GM23338 (cell line): ENCODE measurements around the gene CIDEA. TPM values are rescaled to one million over a fixed set of nuclear protein-coding genes. Genes with fewer than 3 reads are reported as not detected.

Experiments used
- ATAC-seq: fragments of 200-7000 bp; cut with Tn5 transposase; 3 replicates; pipeline ENCODE4 v1.9.1; 2020
- DNase-seq: peaks from one replicate; pipeline ENCODE4 v3.0.0-alpha.2; 2015; ENCODE audit warnings: low spot score
- H2AFZ ChIP-seq: fragments of 200-600 bp; sonication (generic); 2 replicates; pipeline ENCODE4 v1.8.0; 2016; ENCODE audit warnings: antibody characterized with exemption, mild to moderate bottlenecking, moderate library complexity
- H3F3A ChIP-seq: fragments of 200-600 bp; sonication (generic); replicated peaks from 2 replicates; pipeline ENCODE4 v1.8.0; 2017; ENCODE audit warnings: antibody characterized with exemption, mixed run types, low read depth
- H3K27ac ChIP-seq: fragments of 200-600 bp; sonication (generic); 2 replicates; pipeline ENCODE4 v1.6.1; 2016; ENCODE audit warnings: low read depth
- H3K27me3 ChIP-seq: fragments of 200-600 bp; sonication (generic); 2 replicates; pipeline ENCODE4 v1.8.0; 2016; ENCODE audit warnings: mild to moderate bottlenecking, mixed run types, moderate library complexity; ENCODE audit not compliant: insufficient read depth
- H3K36me3 ChIP-seq: fragments of 200-600 bp; sonication (generic); 2 replicates; pipeline ENCODE4 v1.8.0; 2016; ENCODE audit warnings: mild to moderate bottlenecking; ENCODE audit not compliant: insufficient read depth
- H3K4me1 ChIP-seq: fragments of 200-600 bp; sonication (generic); 2 replicates; pipeline ENCODE4 v1.8.0; 2016; ENCODE audit warnings: mild to moderate bottlenecking, moderate library complexity; ENCODE audit not compliant: insufficient read depth
- H3K4me2 ChIP-seq: fragments of 200-600 bp; sonication (generic); 2 replicates; pipeline ENCODE4 v1.7.1; 2017; ENCODE audit warnings: mixed run types
- H3K4me3 ChIP-seq: fragments of 200-600 bp; sonication (generic); 2 replicates; pipeline ENCODE4 v1.6.1; 2016; ENCODE audit warnings: mixed run types
- H3K79me2 ChIP-seq: fragments of 200-600 bp; sonication (generic); replicated peaks from 2 replicates; pipeline ENCODE4 v1.8.0; 2017; ENCODE audit warnings: mild to moderate bottlenecking; ENCODE audit not compliant: insufficient read depth
- H3K9me2 ChIP-seq: fragments of 200-600 bp; sonication (generic); 2 replicates; pipeline ENCODE4 v1.8.0; 2017; ENCODE audit not compliant: insufficient read depth
- H4K20me1 ChIP-seq: fragments of 200-600 bp; sonication (generic); replicated peaks from 2 replicates; pipeline ENCODE4 v1.8.0; 2017; ENCODE audit warnings: mild to moderate bottlenecking; ENCODE audit not compliant: insufficient read depth
- H3K27ac Mint-ChIP-seq: 2 replicates; pipeline ENCODE4 v1.8.0; 2020; ENCODE audit warnings: inconsistent platforms, mild to moderate bottlenecking, moderate library complexity, mixed read lengths
- H3K27me3 Mint-ChIP-seq: 3 replicates; pipeline ENCODE4 v1.8.0; 2022; ENCODE audit warnings: low read depth, mild to moderate bottlenecking, moderate library complexity, mixed read lengths, inconsistent platforms; ENCODE audit not compliant: insufficient read depth, poor library complexity
- H3K36me3 Mint-ChIP-seq: 3 replicates; pipeline ENCODE4 v1.8.0; 2021; ENCODE audit warnings: low read depth, mild to moderate bottlenecking, inconsistent platforms, moderate library complexity, mixed read lengths
- H3K4me1 Mint-ChIP-seq: 3 replicates; pipeline ENCODE4 v1.8.0; 2020; ENCODE audit warnings: mild to moderate bottlenecking, inconsistent platforms, mixed read lengths
- H3K4me3 Mint-ChIP-seq: 3 replicates; pipeline ENCODE4 v1.8.0; 2021; ENCODE audit warnings: moderate library complexity, mild to moderate bottlenecking, inconsistent platforms, mixed read lengths
- H3K9me3 Mint-ChIP-seq: 3 replicates; pipeline ENCODE4 v1.8.0; 2020; ENCODE audit warnings: moderate library complexity, mild to moderate bottlenecking, inconsistent platforms, mixed read lengths
- NANOG ChIP-seq: IDR thresholded peaks from 2 replicates; pipeline ENCODE4 v1.6.1; 2016; ENCODE audit warnings: antibody characterized with exemption, borderline replicate concordance
- POLR2AphosphoS5 ChIP-seq: IDR thresholded peaks from 2 replicates; pipeline ENCODE4 v1.6.1; 2016; ENCODE audit warnings: antibody characterized with exemption, low read depth
- STAT1 ChIP-seq: IDR thresholded peaks from one replicate; pipeline ENCODE4 v1.6.1; 2016; ENCODE audit warnings: antibody characterized with exemption; ENCODE audit not compliant: unreplicated experiment
- polyA plus RNA-seq: library from polyadenylated mRNA; unstranded; fragments of >200 nt; fragmentation: Nextera tagmentation; extraction: Ambion mirVana; gene quantifications from 2 replicates; pipeline ENCODE4 v1.2.1, GENCODE V29; 2016
- total RNA-seq: library from RNA; depleted of rRNA; stranded (reverse); fragments of >200 nt; shearing (Covaris generic); gene quantifications from 2 replicates; pipeline ENCODE4 v1.2.3, GENCODE V29; 2014
- TF ChIP-seq, protein P1 (sequence below), 2 experiments: fragments of 200-600 bp in 1 of 2; sonication (generic) in 1 of 2; conservative IDR thresholded peaks; 2 replicates each; pipeline versions ENCODE4 v1.5.1 to v1.6.1; 2016 to 2017; ENCODE audit warnings: antibody characterized with exemption in 2 of 2, low read depth in 2 of 2, mild to moderate bottlenecking in 2 of 2, moderate library complexity in 1 of 2
- TF ChIP-seq, protein P2 (sequence below): IDR thresholded peaks from 2 replicates; pipeline ENCODE4 v1.6.1; 2016; ENCODE audit warnings: antibody characterized with exemption
- TF ChIP-seq, protein P3 (sequence below): IDR thresholded peaks from one replicate; pipeline ENCODE4 v1.6.1; 2018; ENCODE audit warnings: antibody characterized with exemption; ENCODE audit not compliant: unreplicated experiment

CIDEA gene
- total and polyA plus RNA-seq, 2 experiments from 2014 or later: 0.45 TPM; not detected in 1

DNA sequence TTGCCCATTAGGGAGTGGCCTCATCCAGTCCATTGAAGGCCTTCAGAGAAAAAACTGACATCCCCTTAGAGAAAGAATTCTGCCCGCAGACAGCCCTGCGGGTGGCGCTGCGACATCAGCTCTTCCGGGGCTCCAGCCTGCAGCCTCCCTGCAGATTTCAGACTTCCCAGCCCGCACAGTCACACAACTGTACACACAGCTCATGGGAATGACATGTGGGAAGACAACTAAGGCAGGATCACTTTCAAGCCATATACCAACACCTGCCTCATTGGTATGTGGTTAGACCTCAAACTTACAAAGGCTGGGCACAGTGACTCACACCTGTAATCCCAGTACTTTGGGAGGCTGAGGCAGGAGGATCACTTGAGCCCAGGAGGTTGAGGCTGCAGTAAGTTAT, 29.1 kb downstream of the CIDEA start:
- no peaks in the 10 kb centered on the region for H3K9me2 ChIP-seq
- Mint-ChIP-seq H3K4me1 (peaks cover 33% of the 10 kb centered on the region), H3K36me3 (no peaks in the 10 kb centered on the region), H3K9me3 (no peaks in the 10 kb centered on the region), H3K27me3 (peaks cover 24% of the 10 kb centered on the region), H3K4me3 (no peak overlapping the region), H3K27ac (no peak overlapping the region)
- peaks cover 9% of the 10 kb centered on the region; the same call in 1 of the 2 replicates for H3K4me1 ChIP-seq
- no peak for TF ChIP-seq NANOG
- TF ChIP-seq, protein P1, sequence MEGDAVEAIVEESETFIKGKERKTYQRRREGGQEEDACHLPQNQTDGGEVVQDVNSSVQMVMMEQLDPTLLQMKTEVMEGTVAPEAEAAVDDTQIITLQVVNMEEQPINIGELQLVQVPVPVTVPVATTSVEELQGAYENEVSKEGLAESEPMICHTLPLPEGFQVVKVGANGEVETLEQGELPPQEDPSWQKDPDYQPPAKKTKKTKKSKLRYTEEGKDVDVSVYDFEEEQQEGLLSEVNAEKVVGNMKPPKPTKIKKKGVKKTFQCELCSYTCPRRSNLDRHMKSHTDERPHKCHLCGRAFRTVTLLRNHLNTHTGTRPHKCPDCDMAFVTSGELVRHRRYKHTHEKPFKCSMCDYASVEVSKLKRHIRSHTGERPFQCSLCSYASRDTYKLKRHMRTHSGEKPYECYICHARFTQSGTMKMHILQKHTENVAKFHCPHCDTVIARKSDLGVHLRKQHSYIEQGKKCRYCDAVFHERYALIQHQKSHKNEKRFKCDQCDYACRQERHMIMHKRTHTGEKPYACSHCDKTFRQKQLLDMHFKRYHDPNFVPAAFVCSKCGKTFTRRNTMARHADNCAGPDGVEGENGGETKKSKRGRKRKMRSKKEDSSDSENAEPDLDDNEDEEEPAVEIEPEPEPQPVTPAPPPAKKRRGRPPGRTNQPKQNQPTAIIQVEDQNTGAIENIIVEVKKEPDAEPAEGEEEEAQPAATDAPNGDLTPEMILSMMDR (conservative IDR thresholded peaks at IDR 0.05; ENCODE audit: low read depth in 2 of 2): peak; percentile 80 to 83
- no peak overlapping the region for H3K4me2 ChIP-seq
- no peak overlapping the region for H3K4me3 ChIP-seq
- H3K79me2 ChIP-seq: no peaks in the 10 kb centered on the region
- no peaks in the 10 kb centered on the region for H4K20me1 ChIP-seq
- H3K36me3 ChIP-seq: no peaks in the 10 kb centered on the region
- H2AFZ ChIP-seq: no peak overlapping the region
- H3K27me3 ChIP-seq: peaks cover 25% of the 10 kb centered on the region
- no peak overlapping the region for H3K27ac ChIP-seq
- H3F3A ChIP-seq: peaks cover 4% of the 10 kb centered on the region
- ATAC-seq (no peak), DNase-seq (peak; percentile 75)

DNA sequence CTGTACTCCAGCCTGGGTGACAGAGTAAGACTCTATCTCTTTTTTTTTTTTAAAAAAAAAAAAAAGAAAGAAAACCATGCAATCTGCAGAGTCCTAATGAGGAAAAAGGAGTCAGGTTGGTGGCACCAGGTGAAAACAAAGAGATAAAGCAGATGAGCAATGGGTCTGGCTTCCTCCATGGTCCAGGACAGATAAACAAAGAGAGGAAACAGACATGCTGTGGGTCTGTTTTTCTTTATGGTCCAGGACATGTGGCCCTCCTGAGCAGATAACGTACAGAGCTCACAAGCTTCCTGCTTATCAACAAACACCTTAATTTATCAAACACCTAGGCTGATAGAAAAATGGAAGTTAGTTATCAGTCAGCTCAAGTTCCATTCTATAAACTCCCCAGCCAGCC, 29.5 kb downstream of the CIDEA start:
- Mint-ChIP-seq H3K27ac (no peak overlapping the region), H3K9me3 (no peaks in the 10 kb centered on the region), H3K36me3 (no peaks in the 10 kb centered on the region), H3K27me3 (peaks cover 27% of the 10 kb centered on the region), H3K4me3 (no peak overlapping the region), H3K4me1 (peaks cover 33% of the 10 kb centered on the region)
- peaks cover 5% of the 10 kb centered on the region; the same call in 1 of the 2 replicates for H3K4me1 ChIP-seq
- TF ChIP-seq POLR2AphosphoS5 (no peak), NANOG (no peak), STAT1 (no peak)
- TF ChIP-seq, protein P2, sequence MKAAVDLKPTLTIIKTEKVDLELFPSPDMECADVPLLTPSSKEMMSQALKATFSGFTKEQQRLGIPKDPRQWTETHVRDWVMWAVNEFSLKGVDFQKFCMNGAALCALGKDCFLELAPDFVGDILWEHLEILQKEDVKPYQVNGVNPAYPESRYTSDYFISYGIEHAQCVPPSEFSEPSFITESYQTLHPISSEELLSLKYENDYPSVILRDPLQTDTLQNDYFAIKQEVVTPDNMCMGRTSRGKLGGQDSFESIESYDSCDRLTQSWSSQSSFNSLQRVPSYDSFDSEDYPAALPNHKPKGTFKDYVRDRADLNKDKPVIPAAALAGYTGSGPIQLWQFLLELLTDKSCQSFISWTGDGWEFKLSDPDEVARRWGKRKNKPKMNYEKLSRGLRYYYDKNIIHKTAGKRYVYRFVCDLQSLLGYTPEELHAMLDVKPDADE: no peak
- TF ChIP-seq, protein P3, sequence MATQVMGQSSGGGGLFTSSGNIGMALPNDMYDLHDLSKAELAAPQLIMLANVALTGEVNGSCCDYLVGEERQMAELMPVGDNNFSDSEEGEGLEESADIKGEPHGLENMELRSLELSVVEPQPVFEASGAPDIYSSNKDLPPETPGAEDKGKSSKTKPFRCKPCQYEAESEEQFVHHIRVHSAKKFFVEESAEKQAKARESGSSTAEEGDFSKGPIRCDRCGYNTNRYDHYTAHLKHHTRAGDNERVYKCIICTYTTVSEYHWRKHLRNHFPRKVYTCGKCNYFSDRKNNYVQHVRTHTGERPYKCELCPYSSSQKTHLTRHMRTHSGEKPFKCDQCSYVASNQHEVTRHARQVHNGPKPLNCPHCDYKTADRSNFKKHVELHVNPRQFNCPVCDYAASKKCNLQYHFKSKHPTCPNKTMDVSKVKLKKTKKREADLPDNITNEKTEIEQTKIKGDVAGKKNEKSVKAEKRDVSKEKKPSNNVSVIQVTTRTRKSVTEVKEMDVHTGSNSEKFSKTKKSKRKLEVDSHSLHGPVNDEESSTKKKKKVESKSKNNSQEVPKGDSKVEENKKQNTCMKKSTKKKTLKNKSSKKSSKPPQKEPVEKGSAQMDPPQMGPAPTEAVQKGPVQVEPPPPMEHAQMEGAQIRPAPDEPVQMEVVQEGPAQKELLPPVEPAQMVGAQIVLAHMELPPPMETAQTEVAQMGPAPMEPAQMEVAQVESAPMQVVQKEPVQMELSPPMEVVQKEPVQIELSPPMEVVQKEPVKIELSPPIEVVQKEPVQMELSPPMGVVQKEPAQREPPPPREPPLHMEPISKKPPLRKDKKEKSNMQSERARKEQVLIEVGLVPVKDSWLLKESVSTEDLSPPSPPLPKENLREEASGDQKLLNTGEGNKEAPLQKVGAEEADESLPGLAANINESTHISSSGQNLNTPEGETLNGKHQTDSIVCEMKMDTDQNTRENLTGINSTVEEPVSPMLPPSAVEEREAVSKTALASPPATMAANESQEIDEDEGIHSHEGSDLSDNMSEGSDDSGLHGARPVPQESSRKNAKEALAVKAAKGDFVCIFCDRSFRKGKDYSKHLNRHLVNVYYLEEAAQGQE: no peak
- no peak overlapping the region for H3K4me3 ChIP-seq
- H3K9me2 ChIP-seq: no peaks in the 10 kb centered on the region
- no peaks in the 10 kb centered on the region for H4K20me1 ChIP-seq
- no peaks in the 10 kb centered on the region for H3K79me2 ChIP-seq
- peaks cover 28% of the 10 kb centered on the region for H3K27me3 ChIP-seq
- no peak overlapping the region for H3K4me2 ChIP-seq
- ATAC-seq (no peak), DNase-seq (no peak)
- H2AFZ ChIP-seq: no peak overlapping the region
- no peaks in the 10 kb centered on the region for H3K36me3 ChIP-seq
- peaks cover 4% of the 10 kb centered on the region for H3F3A ChIP-seq
- no peak overlapping the region for H3K27ac ChIP-seq
